Osteocyte (in vitro differentiated cells): ENCODE results near the gene RIT2. TPM values are rescaled to one million over a fixed set of nuclear protein-coding genes. Genes with fewer than 3 reads are reported as not detected.
"Not testable (repeated sequence)": the region's sequence is repeated elsewhere in the genome, so short reads cannot be mapped to it uniquely, and the experiment has no call there.

Source experiments
- DNase-seq: peaks from one replicate; pipeline ENCODE4 v3.0.0; 2021; ENCODE audit warnings: mixed read lengths; ENCODE audit not compliant: unreplicated experiment; ENCODE audit errors: extremely low spot score
- H3K27ac Mint-ChIP-seq: one replicate; pipeline ENCODE4 v1.8.0; 2021; ENCODE audit warnings: mild to moderate bottlenecking, mixed read lengths; ENCODE audit not compliant: unreplicated experiment
- H3K27me3 Mint-ChIP-seq: one replicate; pipeline ENCODE4 v1.8.0; 2021; ENCODE audit warnings: mixed read lengths; ENCODE audit not compliant: unreplicated experiment
- H3K36me3 Mint-ChIP-seq: one replicate; pipeline ENCODE4 v1.8.0; 2021; ENCODE audit warnings: mixed read lengths; ENCODE audit not compliant: unreplicated experiment
- H3K4me1 Mint-ChIP-seq: one replicate; pipeline ENCODE4 v1.8.0; 2021; ENCODE audit warnings: mixed read lengths; ENCODE audit not compliant: unreplicated experiment
- H3K4me3 Mint-ChIP-seq: one replicate; pipeline ENCODE4 v1.8.0; 2021; ENCODE audit warnings: mild to moderate bottlenecking, moderate library complexity, mixed read lengths; ENCODE audit not compliant: unreplicated experiment
- H3K9me3 Mint-ChIP-seq: one replicate; pipeline ENCODE4 v1.8.0; 2021; ENCODE audit warnings: mixed read lengths; ENCODE audit not compliant: unreplicated experiment
- total RNA-seq: library from RNA; stranded (reverse); gene quantifications from 2 replicates; pipeline ENCODE4 v1.2.1, GENCODE V29; 2021
- TF ChIP-seq, protein P1 (sequence below): fragments of 200-600 bp; sonication (generic); IDR thresholded peaks from 2 replicates; pipeline ENCODE4 v1.5.0; 2021; ENCODE audit warnings: antibody characterized with exemption, mild to moderate bottlenecking, moderate library complexity

The RIT2 gene
- total RNA-seq, 1 donor from 2014 or later = not detected

DNA sequence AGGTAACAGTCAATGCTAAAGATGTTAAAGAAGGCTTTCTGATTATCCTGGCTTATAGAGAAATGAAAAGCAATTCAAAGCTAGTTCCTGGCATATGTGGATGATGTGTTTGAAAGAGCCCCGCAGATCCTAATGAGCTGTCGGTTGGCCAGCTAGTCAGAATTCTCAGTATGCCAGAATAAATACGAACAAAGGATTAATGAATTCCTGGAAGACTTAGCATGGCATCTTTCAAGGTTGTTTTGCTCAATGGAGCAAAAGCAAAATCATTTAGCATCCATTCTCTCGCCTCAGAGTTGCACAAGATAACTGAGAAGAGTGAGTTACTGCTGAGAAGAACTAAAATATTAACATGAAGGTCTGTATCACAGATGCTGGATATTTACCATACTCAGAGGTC is 307.6 kb downstream of the RIT2 start:
- TF ChIP-seq, protein P1, sequence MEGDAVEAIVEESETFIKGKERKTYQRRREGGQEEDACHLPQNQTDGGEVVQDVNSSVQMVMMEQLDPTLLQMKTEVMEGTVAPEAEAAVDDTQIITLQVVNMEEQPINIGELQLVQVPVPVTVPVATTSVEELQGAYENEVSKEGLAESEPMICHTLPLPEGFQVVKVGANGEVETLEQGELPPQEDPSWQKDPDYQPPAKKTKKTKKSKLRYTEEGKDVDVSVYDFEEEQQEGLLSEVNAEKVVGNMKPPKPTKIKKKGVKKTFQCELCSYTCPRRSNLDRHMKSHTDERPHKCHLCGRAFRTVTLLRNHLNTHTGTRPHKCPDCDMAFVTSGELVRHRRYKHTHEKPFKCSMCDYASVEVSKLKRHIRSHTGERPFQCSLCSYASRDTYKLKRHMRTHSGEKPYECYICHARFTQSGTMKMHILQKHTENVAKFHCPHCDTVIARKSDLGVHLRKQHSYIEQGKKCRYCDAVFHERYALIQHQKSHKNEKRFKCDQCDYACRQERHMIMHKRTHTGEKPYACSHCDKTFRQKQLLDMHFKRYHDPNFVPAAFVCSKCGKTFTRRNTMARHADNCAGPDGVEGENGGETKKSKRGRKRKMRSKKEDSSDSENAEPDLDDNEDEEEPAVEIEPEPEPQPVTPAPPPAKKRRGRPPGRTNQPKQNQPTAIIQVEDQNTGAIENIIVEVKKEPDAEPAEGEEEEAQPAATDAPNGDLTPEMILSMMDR = no peak
- H3K36me3 Mint-ChIP-seq = no peaks in the 10 kb centered on the region
- no peaks in the 10 kb centered on the region for H3K27me3 Mint-ChIP-seq
- no peaks in the 10 kb centered on the region for H3K9me3 Mint-ChIP-seq
- no peak for DNase-seq
- H3K4me3 Mint-ChIP-seq = no peak overlapping the region
- no peaks in the 10 kb centered on the region for H3K4me1 Mint-ChIP-seq
- H3K27ac Mint-ChIP-seq = no peak overlapping the region

DNA sequence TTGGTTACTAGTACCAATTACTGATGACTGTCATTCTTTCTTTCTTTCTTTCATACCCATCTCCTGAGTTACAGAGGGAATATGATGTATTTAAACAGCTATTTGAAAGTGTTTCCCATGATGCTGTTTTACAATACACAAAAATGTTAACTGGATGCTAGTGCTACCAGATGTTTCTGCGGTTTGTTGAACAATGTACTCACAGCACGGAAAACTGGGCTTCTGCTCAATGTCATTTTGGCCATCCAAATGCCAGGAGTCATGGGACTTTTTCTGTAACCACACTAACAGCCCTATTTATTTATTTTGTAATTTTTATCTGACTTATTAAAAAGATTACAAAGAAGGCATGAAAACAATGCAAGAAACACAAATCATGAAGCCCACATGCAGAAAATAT is 313.8 kb downstream of the RIT2 start:
- Mint-ChIP-seq H3K27ac (no peak overlapping the region), H3K27me3 (no peaks in the 10 kb centered on the region), H3K4me3 (no peak overlapping the region), H3K4me1 (no peaks in the 10 kb centered on the region), H3K9me3 (no peaks in the 10 kb centered on the region), H3K36me3 (no peaks in the 10 kb centered on the region)
- no peak for DNase-seq
- TF ChIP-seq, protein P1 = no peak

DNA sequence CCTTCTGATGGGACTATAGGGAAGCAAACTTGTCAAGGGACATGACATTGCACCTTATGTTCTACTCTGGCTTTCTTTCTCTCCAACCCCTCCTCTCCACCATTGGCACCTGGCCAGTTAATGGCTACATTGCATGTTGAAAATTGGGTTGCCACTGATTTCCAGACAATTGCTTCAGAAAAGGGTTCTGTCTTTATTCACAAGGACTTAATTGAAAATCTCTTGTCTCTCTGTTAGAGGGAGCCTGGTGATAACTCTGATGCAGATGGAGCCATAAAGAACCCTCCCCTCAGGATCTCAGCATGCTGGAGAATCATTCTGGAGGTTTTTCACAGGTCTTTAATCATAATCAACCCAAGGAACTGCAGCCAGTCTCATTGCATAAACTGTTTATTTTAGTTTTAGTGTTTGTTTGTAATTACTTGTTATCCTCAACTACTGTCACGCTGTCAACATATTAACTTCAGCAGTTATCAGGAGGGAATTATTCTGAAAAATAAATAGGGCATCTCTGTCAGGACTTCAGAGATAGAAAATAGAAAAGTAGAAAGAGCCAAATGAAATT is 316.8 kb downstream of the RIT2 start:
- no peaks in the 10 kb centered on the region for H3K27me3 Mint-ChIP-seq
- no peak overlapping the region for H3K27ac Mint-ChIP-seq
- H3K9me3 Mint-ChIP-seq = no peaks in the 10 kb centered on the region
- no peak for DNase-seq
- H3K36me3 Mint-ChIP-seq = no peaks in the 10 kb centered on the region
- H3K4me1 Mint-ChIP-seq = no peaks in the 10 kb centered on the region
- TF ChIP-seq, protein P1 = no peak
- H3K4me3 Mint-ChIP-seq = no peak overlapping the region

DNA sequence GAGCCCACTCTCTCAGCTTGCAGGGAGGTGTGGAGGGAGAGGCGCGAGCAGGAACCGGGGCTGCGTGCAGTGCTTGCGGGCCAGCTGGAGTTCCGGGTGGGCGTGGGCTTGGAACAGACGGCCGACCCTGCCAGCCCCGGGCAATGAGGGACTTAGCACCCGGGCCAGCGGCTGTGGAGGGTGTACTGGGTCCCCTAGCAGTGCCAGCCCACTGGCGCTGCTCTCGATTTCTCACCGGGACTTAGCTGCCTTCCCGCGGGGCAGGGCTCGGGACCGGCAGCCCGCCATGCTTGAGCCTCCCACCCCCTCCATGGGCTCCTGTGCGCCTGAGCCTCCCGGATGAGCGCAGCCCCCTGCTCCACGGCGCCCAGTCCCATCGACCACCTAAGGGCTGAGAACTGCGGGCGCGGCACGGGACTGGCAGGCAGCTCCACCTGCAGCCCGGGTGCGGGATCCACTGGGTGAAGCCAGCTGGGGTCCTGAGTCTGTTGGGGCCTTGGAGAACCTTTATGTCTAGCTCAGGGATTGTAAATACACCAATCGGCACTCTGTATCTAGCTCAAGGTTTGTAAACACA is 320.2 kb downstream of the RIT2 start:
- not testable (repeated sequence) for H3K27ac Mint-ChIP-seq, H3K9me3 Mint-ChIP-seq, H3K4me3 Mint-ChIP-seq, H3K4me1 Mint-ChIP-seq, H3K36me3 Mint-ChIP-seq, H3K27me3 Mint-ChIP-seq, DNase-seq

DNA sequence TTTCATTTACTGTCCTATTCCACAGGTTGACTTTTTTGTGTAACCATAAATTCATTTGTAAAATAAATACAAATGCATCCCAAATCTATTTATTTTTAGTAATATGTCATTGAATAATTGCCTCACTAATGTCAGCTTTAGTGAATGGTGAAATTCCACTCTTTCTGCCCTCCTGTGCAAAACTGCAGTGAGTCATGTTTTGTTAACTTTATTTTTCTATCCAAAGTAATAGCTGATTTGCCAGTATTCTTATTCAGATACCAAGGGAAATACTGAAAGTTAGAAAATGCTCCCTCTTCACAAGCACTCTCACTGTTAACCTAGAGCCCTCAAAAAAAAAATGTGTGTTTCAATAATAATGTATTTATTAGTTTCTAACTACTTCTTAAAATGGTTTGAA is 322.8 kb downstream of the RIT2 start:
- H3K36me3 Mint-ChIP-seq = no peaks in the 10 kb centered on the region
- no peaks in the 10 kb centered on the region for H3K9me3 Mint-ChIP-seq
- H3K4me3 Mint-ChIP-seq = no peak overlapping the region
- no peak overlapping the region for H3K27ac Mint-ChIP-seq
- no peaks in the 10 kb centered on the region for H3K4me1 Mint-ChIP-seq
- TF ChIP-seq, protein P1 = no peak
- no peaks in the 10 kb centered on the region for H3K27me3 Mint-ChIP-seq
- no peak for DNase-seq

DNA sequence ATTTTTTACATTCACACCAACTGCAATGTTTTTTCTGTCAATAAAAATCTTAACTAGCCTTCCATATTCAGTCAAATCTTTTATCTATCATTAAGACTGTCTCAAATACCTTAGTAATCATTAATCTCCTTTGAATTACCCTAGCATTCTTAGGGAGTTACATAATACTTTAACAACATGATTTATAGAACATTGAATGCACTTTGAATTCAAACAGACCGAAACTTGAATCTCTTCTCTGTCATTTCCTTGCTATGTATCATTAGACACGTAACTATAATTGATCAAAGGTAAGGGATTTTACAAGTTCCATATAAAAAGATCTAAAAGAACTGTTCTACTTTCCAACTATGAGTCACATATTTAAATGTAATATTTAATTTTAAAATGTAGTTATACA is 330.9 kb downstream of the RIT2 start:
- TF ChIP-seq, protein P1 = no peak
- Mint-ChIP-seq H3K9me3 (no peaks in the 10 kb centered on the region), H3K4me1 (no peaks in the 10 kb centered on the region), H3K27ac (no peak overlapping the region), H3K36me3 (no peaks in the 10 kb centered on the region), H3K4me3 (no peak overlapping the region), H3K27me3 (no peaks in the 10 kb centered on the region)
- no peak for DNase-seq
